Cerebellar nuclear complex (tissue), 1 donor: ENCODE data around the gene ESRRA.

Experiments
- DNase-seq, 2 experiments: peaks; one replicate each; lab custom pipeline; 2025; lab: John Stamatoyannopoulos, UW

Gene ESRRA

GRCh38 chr11:64275031-64275800 lies 30.1 kb upstream of the ESRRA start:
- no peak for DNase-seq

- DNase-seq, result no peak
Observed at GRCh38 chr11:64275841-64276240, 29.5 kb upstream of the ESRRA start.

GRCh38 chr11:64276653-64277431 lies 28.5 kb upstream of the ESRRA start:
- no peak for DNase-seq

GRCh38 chr11:64278576-64279190 lies 26.6 kb upstream of the ESRRA start:
- DNase-seq, result no peak

- DNase-seq, result no peak
Observed at GRCh38 chr11:64281957-64282770, 23.2 kb upstream of the ESRRA start.

- no peak for DNase-seq
Observed at GRCh38 chr11:64283092-64283491, 22.2 kb upstream of the ESRRA start.

- DNase-seq, result peak; percentile 80 to 84
Observed at GRCh38 chr11:64284048-64284961, 21.0 kb upstream of the ESRRA start, which contains the start of gene BAD. Gene BAD (minus strand): TSS chr11:64284665. CDS start chr11:64284368, 297 bp downstream.

GRCh38 chr11:64284962-64285884 lies 20.1 kb upstream of the ESRRA start, which contains the start of gene GPR137:
Gene GPR137 (plus strand): TSS chr11:64285848. CDS start chr11:64286525, 677 bp downstream.
- peak in 1 of 2 experiments; percentile 50 for DNase-seq

GRCh38 chr11:64285885-64286800 lies 19.2 kb upstream of the ESRRA start:
- no peak for DNase-seq

- DNase-seq, result no peak
Observed at GRCh38 chr11:64286801-64287159, 18.5 kb upstream of the ESRRA start.

GRCh38 chr11:64287676-64288352 lies 17.5 kb upstream of the ESRRA start:
- DNase-seq, result no peak

GRCh38 chr11:64288353-64288750 lies 17.0 kb upstream of the ESRRA start:
- DNase-seq, result no peak

- DNase-seq, result no peak
Observed at GRCh38 chr11:64289002-64289564, 16.2 kb upstream of the ESRRA start.

- DNase-seq, result no peak
Observed at GRCh38 chr11:64290352-64291261, 14.7 kb upstream of the ESRRA start.

- no peak for DNase-seq
Observed at GRCh38 chr11:64291262-64291751, 14.0 kb upstream of the ESRRA start, which contains the start of gene KCNK4. Gene KCNK4 (plus strand): TSS chr11:64291302. CDS start chr11:64293019, 1,717 bp downstream.
